Measurements from ENCODE around the gene KATNA1.

The KATNA1 gene

DNA sequence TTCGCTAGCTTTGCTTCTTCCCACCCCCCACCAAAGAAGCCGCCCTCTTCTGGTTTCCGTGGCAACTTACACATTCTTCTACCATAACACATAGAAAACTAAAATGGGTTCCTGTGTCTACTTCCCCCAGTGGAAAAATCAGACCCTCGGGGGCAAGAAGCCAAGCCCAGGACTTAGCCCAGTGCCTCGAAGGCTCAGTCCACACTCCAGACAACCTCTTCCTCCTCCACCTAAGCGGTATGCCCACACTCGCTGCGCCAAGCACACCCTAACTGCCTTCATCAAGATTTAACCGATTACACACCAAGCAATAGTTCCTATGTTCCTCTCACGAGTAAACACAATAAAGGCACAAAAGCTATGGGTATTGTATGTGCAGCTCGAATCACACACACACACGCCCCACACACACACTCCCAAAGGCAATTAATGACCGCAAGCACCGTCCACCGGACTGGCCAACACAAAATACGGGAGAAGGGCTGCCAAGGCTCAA, 103.2 kb downstream of the KATNA1 start:
- DNase-seq (ENCODE audit: low spot score), result peak; percentile 42
- peaks cover 25% of the 10 kb centered on the region for H3K4me1 Mint-ChIP-seq (ENCODE audit: low read depth)
- H3K4me3 Mint-ChIP-seq, result peak overlapping the region; percentile 97
- H3K9me3 Mint-ChIP-seq, result no peaks in the 10 kb centered on the region
- peaks cover 2% of the 10 kb centered on the region for H3K27me3 Mint-ChIP-seq (ENCODE audit: low read depth)
- H3K36me3 Mint-ChIP-seq (ENCODE audit: low read depth), result peaks cover 3% of the 10 kb centered on the region
- H3K27ac Mint-ChIP-seq, result peak overlapping the region; percentile 98

Data from T-helper 2 cell treated with Interferon-gamma antibody and Interleukin-4, amounts not matched to agents 5 μg/mL and 100 μg/mL, for 36 hours (primary cell).